Activated CD8-positive, alpha-beta T cell treated with anti-CD3 and anti-CD28 coated beads, Interleukin-2, amount 10 ng/mL, durations not matched to agents 7 days and 5 days (primary cell): Measurements from ENCODE around the gene KCNMA1. TPM values are rescaled to one million over a fixed set of nuclear protein-coding genes. Genes with fewer than 3 reads are reported as not detected.
A peak's percentile ranks its signal among the peaks of the same experiment; 100 is the strongest.

ENCODE experiments used
- ATAC-seq: fragments of 150-1000 bp; cut with Tn5 transposase; one replicate; pipeline ENCODE4 v1.10.0; 2021; ENCODE audit warnings: moderate library complexity
- CTCF ChIA-PET: fragments of 350-600 bp; sonication (Branson Sonifier 250); formaldehyde crosslinking; loops from one replicate; lab custom pipeline; 2021; ENCODE audit warnings: antibody characterized with exemption; lab: Charles Lee
- POLR2A ChIA-PET: fragments of 350-600 bp; sonication (Branson Sonifier 250); formaldehyde crosslinking; loops from one replicate; lab custom pipeline; 2021; ENCODE audit warnings: antibody characterized with exemption; lab: Charles Lee
- DNase-seq: peaks from one replicate; pipeline ENCODE4 v3.0.0-alpha.2; 2020
- H3K27ac Mint-ChIP-seq: one replicate; pipeline ENCODE4 v1.8.0; 2021; ENCODE audit warnings: mild to moderate bottlenecking, mixed read lengths
- H3K27me3 Mint-ChIP-seq: one replicate; pipeline ENCODE4 v1.8.0; 2021; ENCODE audit warnings: low read depth, mixed read lengths
- H3K36me3 Mint-ChIP-seq: one replicate; pipeline ENCODE4 v1.8.0; 2021; ENCODE audit warnings: low read depth, mixed read lengths
- H3K4me1 Mint-ChIP-seq: one replicate; pipeline ENCODE4 v1.8.0; 2021; ENCODE audit warnings: low read depth, mixed read lengths
- H3K4me3 Mint-ChIP-seq: one replicate; pipeline ENCODE4 v1.8.0; 2021; ENCODE audit warnings: mild to moderate bottlenecking, mixed read lengths
- H3K9me3 Mint-ChIP-seq: one replicate; pipeline ENCODE4 v1.8.0; 2022; ENCODE audit warnings: mixed read lengths; ENCODE audit not compliant: insufficient read depth
- total RNA-seq, 2 experiments: library from RNA; stranded (reverse); gene quantifications; one replicate each; pipeline ENCODE4 v1.2.3, GENCODE V29; 2021

KCNMA1 gene
- total RNA-seq, 2 experiments from 2014 or later: 0.16 TPM

DNA sequence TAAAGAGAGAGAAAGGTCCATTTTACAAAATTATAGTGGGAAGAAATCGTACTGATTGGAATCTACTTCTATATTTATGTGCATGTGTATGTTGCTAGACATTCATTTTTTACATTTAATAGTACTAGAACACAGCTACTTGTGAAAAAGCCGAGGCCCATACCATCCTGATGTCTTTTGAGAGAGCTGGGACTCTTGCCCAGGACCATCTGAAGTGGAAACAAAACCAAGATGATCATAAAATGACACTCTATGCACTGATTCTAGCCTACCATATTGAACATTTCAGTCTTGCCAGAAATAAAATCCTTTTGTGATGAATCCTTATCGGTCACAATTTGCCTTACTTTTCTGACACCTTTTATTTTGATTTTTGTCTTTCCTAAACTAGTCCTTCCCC is 640.0 kb downstream of the KCNMA1 start:
- DNase-seq (no peak), ATAC-seq (no peak)
- no peaks in the 10 kb centered on the region for H3K36me3 Mint-ChIP-seq
- no peaks in the 10 kb centered on the region for H3K4me1 Mint-ChIP-seq
- H3K9me3 Mint-ChIP-seq: no peaks in the 10 kb centered on the region
- ChIA-PET POLR2A (no interaction called here), CTCF (no interaction called here)
- H3K27me3 Mint-ChIP-seq: no peaks in the 10 kb centered on the region
- H3K27ac Mint-ChIP-seq: no peak overlapping the region
- H3K4me3 Mint-ChIP-seq: no peak overlapping the region

DNA sequence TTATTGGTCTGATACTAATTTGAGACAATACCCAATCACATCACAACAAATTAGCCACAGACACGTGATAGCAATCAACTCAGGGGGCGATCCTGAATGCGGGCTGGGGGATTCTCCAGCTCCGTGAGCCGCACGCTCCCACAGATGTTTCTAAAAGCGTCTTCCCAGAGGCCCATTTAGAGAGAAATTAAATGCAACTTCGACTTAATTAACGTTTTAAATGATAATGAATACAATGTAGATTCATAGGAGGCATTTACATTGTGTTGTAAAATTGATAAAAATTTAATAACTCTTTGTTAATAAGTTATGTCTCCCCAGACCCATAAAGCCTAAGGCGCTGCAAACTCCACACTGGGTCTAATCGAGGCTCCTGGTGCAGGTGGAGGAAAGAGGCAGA is 642.6 kb downstream of the KCNMA1 start:
- no peak overlapping the region for H3K4me3 Mint-ChIP-seq
- POLR2A ChIA-PET: no interaction called here
- H3K9me3 Mint-ChIP-seq: no peaks in the 10 kb centered on the region
- ATAC-seq: no peak
- no peak for DNase-seq
- H3K27ac Mint-ChIP-seq: no peak overlapping the region
- CTCF ChIA-PET: no interaction called here
- H3K36me3 Mint-ChIP-seq: no peaks in the 10 kb centered on the region
- no peaks in the 10 kb centered on the region for H3K4me1 Mint-ChIP-seq
- H3K27me3 Mint-ChIP-seq: peaks cover 2% of the 10 kb centered on the region

DNA sequence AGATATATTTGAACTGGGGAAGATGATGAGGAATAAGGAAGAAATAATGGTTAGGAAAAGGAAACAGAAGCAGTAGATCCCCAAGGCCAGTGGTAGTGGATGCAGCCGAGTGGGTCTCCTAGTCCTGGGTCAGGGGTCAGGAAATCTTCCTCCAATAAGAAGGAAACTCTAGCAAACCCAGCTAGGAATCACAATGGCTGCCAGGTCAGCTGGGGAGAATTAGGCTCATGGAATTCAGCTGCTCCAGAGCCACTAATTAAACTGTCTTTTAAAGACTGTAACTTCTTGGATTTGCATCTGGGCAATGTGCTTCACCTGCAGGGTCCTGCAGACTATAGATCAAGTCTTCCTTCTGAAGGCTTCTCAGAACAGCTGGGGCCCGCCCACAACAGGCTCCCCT is 644.4 kb downstream of the KCNMA1 start:
- ATAC-seq (no peak), DNase-seq (no peak)
- H3K4me1 Mint-ChIP-seq: no peaks in the 10 kb centered on the region
- H3K27ac Mint-ChIP-seq: no peak overlapping the region
- H3K9me3 Mint-ChIP-seq: no peaks in the 10 kb centered on the region
- no peaks in the 10 kb centered on the region for H3K36me3 Mint-ChIP-seq
- ChIA-PET CTCF (interaction anchor here (0.7 kb wide), 1 partner anchor 12 kb away, joined by 3 read pairs; no protein-coding TSS in a partner anchor), POLR2A (no interaction called here)
- H3K27me3 Mint-ChIP-seq: peaks cover 2% of the 10 kb centered on the region
- no peak overlapping the region for H3K4me3 Mint-ChIP-seq

DNA sequence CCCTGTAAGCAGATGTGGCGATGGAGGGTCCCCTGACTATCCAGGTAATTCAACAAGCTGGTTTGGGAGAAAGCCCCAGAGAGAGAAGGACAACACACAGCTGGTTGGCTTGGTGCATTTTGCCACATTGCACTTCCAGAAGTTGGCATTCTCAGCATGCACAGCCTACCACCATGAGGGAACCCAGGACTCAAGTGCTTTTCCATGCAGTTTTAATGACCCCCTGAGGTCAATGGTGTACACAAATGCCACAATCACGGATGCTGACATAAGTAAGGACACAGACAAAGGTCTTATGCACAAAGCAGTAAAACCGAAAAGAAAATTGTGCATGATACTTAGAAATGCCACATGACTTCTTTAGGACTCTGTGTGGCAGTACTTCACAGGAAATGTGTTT is 645.1 kb downstream of the KCNMA1 start:
- POLR2A ChIA-PET: interaction anchor here (0.6 kb wide), 1 partner anchor 14 kb away, joined by 3 read pairs; no protein-coding TSS in a partner anchor
- Mint-ChIP-seq H3K27ac (no peak overlapping the region), H3K4me1 (no peaks in the 10 kb centered on the region), H3K9me3 (no peaks in the 10 kb centered on the region), H3K36me3 (no peaks in the 10 kb centered on the region), H3K27me3 (peaks cover 2% of the 10 kb centered on the region), H3K4me3 (no peak overlapping the region)
- ATAC-seq: no peak
- DNase-seq: no peak
- CTCF ChIA-PET: no interaction called here

DNA sequence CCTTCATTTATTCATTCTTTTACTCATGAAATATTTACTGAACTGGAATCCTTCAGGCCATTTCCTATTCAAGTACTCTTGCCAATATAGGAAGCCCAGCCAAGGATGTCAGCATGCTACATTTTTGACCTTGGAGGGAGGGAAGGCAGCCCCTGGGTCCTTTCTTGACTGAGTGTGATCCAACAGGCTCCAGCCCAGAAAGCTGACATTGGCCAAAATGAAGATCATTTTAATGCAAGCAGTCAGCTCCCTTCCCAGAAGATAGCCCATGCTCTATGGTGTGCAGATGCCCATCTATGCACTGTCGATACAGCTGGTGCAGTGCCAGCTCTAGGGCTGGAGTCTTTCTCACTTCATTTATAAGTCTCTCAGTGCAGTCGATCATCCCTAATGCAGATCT is 646.0 kb downstream of the KCNMA1 start:
- no peak overlapping the region for H3K4me3 Mint-ChIP-seq
- no peak for DNase-seq
- no peaks in the 10 kb centered on the region for H3K36me3 Mint-ChIP-seq
- no peaks in the 10 kb centered on the region for H3K9me3 Mint-ChIP-seq
- H3K27ac Mint-ChIP-seq: no peak overlapping the region
- no peak for ATAC-seq
- ChIA-PET CTCF (no interaction called here), POLR2A (no interaction called here)
- H3K27me3 Mint-ChIP-seq: peaks cover 2% of the 10 kb centered on the region
- H3K4me1 Mint-ChIP-seq: no peaks in the 10 kb centered on the region

DNA sequence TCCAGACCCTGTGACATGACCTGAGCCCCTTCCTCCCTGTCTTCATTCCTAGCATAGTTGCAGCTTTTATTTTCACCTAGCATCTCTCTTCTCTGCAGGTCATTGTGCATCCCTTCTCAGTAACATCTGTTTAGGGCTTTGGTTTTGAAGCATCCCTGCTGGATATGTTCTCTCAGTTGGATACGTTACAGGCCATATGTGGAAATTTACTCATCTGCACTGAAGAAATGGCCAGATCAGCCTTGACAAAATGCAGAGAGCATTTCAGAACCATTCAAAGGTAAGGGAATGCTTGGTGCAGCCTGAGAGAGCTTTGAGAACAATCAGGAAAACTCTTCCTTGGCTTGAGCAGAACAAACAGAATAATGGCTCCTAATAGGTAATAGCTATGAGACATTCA is 647.0 kb downstream of the KCNMA1 start:
- ChIA-PET POLR2A (no interaction called here), CTCF (no interaction called here)
- DNase-seq: no peak
- no peaks in the 10 kb centered on the region for H3K4me1 Mint-ChIP-seq
- no peak overlapping the region for H3K27ac Mint-ChIP-seq
- H3K36me3 Mint-ChIP-seq: no peaks in the 10 kb centered on the region
- no peak overlapping the region for H3K4me3 Mint-ChIP-seq
- no peak for ATAC-seq
- no peaks in the 10 kb centered on the region for H3K9me3 Mint-ChIP-seq
- peaks cover 2% of the 10 kb centered on the region for H3K27me3 Mint-ChIP-seq

DNA sequence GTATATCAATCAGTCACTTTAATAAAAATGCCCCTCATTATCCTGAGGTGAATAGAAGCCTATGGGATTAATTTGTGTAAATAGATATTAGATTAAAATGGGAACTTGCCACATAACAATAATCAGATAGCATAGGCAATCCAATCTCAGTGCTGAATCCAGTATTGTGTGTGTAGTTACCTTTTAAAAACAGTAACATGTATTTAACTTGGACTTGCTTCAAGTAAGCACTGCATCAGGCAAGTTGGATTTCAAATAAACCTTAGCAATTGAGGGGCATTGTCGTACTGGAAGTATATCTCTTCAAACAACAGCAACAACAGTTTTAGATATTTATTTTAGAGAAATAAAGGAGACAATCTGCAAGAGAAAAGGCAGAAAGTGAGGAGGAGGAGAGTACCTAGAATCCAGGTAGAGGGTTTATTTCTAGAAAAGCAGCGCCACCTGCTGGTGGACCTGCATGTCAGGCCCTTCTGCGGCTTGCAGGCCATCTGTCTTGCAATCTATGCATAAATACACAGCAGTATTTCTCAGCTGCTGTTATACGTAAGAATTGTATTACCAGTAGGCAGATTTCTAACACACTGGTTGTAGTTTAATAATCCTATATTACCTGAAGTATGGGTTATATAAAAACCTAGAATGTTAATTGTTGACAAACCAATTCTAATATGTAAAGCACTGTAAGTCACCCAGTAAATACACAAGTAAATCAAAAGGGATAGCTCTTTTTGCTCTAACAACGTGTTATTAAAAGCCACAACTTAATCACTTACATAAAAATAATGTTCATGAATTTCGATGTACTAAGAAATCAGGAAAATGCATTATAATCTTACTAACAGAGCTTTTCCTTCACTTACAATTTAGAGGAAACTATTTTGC is 652.8 kb downstream of the KCNMA1 start:
- POLR2A ChIA-PET: no interaction called here

DNA sequence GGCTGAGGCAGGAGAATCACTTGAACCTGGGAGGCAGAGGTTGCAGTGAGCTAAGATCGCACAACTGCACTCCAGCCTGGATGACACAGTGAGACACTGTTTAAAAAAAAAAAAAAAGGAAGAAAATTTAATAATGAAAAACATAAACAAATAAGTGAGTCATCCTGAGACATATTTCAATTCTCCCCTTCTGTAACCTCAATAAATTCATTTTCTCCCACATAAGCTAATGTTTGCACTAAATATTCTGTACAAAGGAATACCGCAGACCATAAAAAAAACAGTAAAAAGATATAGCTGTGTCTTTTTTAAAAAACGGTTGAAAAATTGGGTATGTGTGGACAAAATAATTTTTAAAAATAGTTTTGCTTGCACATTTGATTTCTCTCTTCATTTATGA is 654.0 kb downstream of the KCNMA1 start:
- no peak overlapping the region for H3K4me3 Mint-ChIP-seq
- H3K27me3 Mint-ChIP-seq: peaks cover 4% of the 10 kb centered on the region
- DNase-seq (no peak), ATAC-seq (no peak)
- H3K9me3 Mint-ChIP-seq: no peaks in the 10 kb centered on the region
- CTCF ChIA-PET: interaction anchor here (1.1 kb wide), 1 partner anchor 22 kb away, joined by 5 read pairs; no protein-coding TSS in a partner anchor
- H3K36me3 Mint-ChIP-seq: no peaks in the 10 kb centered on the region
- no peak overlapping the region for H3K27ac Mint-ChIP-seq
- POLR2A ChIA-PET: no interaction called here
- H3K4me1 Mint-ChIP-seq: no peaks in the 10 kb centered on the region

More for the DNA sequence above, 652.8 kb downstream of the KCNMA1 start:
- peak; percentile 77 for DNase-seq
- no peaks in the 10 kb centered on the region for H3K36me3 Mint-ChIP-seq
- no peak overlapping the region for H3K27ac Mint-ChIP-seq
- no peaks in the 10 kb centered on the region for H3K4me1 Mint-ChIP-seq
- CTCF ChIA-PET: interaction anchor here (0.6 to 1.8 kb wide), 6 partner anchors 12 to 126 kb away, joined by 3 to 9 read pairs (median 4); no protein-coding TSS in a partner anchor
- H3K27me3 Mint-ChIP-seq: peaks cover 2% of the 10 kb centered on the region
- H3K4me3 Mint-ChIP-seq: no peak overlapping the region
- no peak for ATAC-seq
- H3K9me3 Mint-ChIP-seq: no peaks in the 10 kb centered on the region

DNA sequence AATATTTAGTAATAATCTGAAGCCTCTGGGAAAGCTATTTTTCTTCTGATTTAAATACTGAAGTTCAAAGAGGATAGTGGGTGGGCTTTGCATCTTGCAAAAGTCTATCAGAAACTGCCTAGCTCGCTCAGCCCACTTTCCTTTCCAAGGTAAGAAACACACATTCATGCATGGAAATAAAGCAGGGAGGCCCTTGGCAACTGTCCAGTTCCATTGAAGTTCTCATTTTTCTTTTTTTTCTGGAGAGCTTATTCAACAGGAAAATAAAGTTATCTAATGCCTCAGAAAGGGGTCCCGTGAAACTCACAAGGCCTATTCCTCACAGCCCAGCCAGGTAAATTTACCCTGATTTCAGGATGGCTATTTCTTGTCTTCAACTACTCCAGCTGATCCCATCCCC is 654.9 kb downstream of the KCNMA1 start:
- H3K4me1 Mint-ChIP-seq: no peaks in the 10 kb centered on the region
- DNase-seq (no peak), ATAC-seq (no peak)
- ChIA-PET CTCF (interaction anchor here (1.4 kb wide), 1 partner anchor 22 kb away, joined by 3 read pairs; no protein-coding TSS in a partner anchor), POLR2A (no interaction called here)
- H3K27ac Mint-ChIP-seq: no peak overlapping the region
- H3K4me3 Mint-ChIP-seq: no peak overlapping the region
- no peaks in the 10 kb centered on the region for H3K9me3 Mint-ChIP-seq
- peaks cover 4% of the 10 kb centered on the region for H3K27me3 Mint-ChIP-seq
- no peaks in the 10 kb centered on the region for H3K36me3 Mint-ChIP-seq

DNA sequence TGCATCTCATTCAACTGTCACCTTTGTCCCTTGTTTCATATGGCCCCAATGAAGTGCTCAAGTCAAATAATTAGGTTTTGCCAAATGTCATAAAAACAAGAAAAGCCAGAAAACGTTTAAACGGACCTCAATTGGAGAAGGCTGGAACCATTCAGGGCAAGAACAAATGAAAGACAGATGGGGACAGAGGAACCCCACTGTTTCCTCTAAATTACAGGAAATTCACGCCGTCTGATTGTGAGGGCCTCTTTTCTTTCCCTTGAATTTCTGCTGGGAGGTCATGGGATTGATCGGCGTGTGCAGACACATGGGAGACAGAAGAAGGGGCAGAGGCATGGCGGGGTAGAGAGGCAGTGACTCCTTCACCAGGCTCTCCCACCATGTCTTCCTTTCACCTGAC is 656.4 kb downstream of the KCNMA1 start:
- ChIA-PET CTCF (interaction anchor here (1.4 kb wide), 1 partner anchor 23 kb away, joined by 3 read pairs; no protein-coding TSS in a partner anchor), POLR2A (no interaction called here)
- no peak overlapping the region for H3K4me3 Mint-ChIP-seq
- no peak overlapping the region for H3K27ac Mint-ChIP-seq
- DNase-seq: no peak
- no peaks in the 10 kb centered on the region for H3K4me1 Mint-ChIP-seq
- ATAC-seq: no peak
- peaks cover 4% of the 10 kb centered on the region for H3K27me3 Mint-ChIP-seq
- H3K9me3 Mint-ChIP-seq: no peaks in the 10 kb centered on the region
- H3K36me3 Mint-ChIP-seq: no peaks in the 10 kb centered on the region

DNA sequence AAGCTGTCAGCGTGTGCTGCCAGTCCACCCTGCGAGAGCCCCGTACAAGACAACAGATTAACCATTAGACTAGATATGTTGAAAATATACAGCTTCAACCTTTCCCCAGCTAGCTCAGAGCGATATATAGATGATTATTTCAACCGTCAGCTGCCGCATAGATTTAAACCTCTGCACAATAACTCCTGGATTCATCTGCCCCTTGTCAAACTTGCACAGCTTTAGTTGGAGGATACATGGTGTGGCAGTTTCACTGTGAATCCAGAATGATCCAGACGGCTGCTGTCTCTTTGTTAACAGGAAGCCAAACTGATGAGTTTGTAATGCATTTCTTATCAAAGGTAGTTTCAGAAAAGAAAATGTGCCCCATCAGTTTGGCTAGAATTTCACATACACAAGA is 659.7 kb downstream of the KCNMA1 start:
- ATAC-seq (no peak), DNase-seq (no peak)
- H3K9me3 Mint-ChIP-seq: no peaks in the 10 kb centered on the region
- no peaks in the 10 kb centered on the region for H3K4me1 Mint-ChIP-seq
- H3K27me3 Mint-ChIP-seq: peaks cover 3% of the 10 kb centered on the region
- ChIA-PET CTCF (no interaction called here), POLR2A (interaction anchor here (0.6 kb wide), 1 partner anchor 15 kb away, joined by 3 read pairs; no protein-coding TSS in a partner anchor)
- H3K4me3 Mint-ChIP-seq: no peak overlapping the region
- no peak overlapping the region for H3K27ac Mint-ChIP-seq
- H3K36me3 Mint-ChIP-seq: no peaks in the 10 kb centered on the region

DNA sequence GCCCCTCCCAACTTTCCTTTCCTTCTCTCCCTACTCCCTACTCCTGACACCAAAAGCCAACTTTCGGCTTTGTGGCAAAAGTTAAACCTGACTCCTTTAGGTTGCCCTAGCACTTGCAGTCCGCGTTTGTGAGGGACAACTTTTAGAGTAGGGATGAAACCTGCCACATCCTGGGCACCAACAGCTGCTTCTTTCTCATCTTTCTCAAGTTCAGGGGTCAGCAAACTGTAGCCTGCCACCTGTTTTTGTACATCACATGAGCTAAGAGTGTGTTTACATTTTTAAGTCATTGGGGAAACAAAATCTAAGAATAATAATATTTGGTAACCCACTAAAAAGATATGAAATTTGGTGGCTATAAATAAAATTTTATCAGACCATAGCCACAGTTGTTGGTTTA is 660.6 kb downstream of the KCNMA1 start:
- Mint-ChIP-seq H3K9me3 (no peaks in the 10 kb centered on the region), H3K27me3 (peaks cover 3% of the 10 kb centered on the region), H3K27ac (no peak overlapping the region), H3K36me3 (no peaks in the 10 kb centered on the region), H3K4me1 (no peaks in the 10 kb centered on the region), H3K4me3 (no peak overlapping the region)
- CTCF ChIA-PET: no interaction called here
- DNase-seq (no peak), ATAC-seq (no peak)
- POLR2A ChIA-PET: no interaction called here
